HL-60 (cell line): ENCODE measurements around the gene SP3.

Experiments
- DNase-seq, 2 experiments: peaks; one replicate each; pipeline ENCODE4 v3.0.0-alpha.2; 2010 to 2020; ENCODE audit warnings: low read depth in 1 of 2, low spot score in 1 of 2
- H3K27ac ChIP-seq: fragments of 250-450 bp; sonication (Bioruptor Pico); replicated peaks from 2 replicates; pipeline ENCODE4 v1.5.1; 2020; ENCODE audit warnings: mild to moderate bottlenecking, moderate library complexity
- H3K27me3 ChIP-seq: fragments of 250-450 bp; sonication (Bioruptor Pico); 2 replicates; pipeline ENCODE4 v1.5.1; 2021; ENCODE audit warnings: mild to moderate bottlenecking, moderate library complexity; ENCODE audit not compliant: insufficient read depth, poor library complexity, severe bottlenecking
- H3K4me3 ChIP-seq: replicated peaks from 2 replicates; pipeline ENCODE4 v1.5.1; 2011; ENCODE audit warnings: mild to moderate bottlenecking, control low read depth, low read length; ENCODE audit not compliant: insufficient read depth
- GABPA ChIP-seq: IDR thresholded peaks from 2 replicates; pipeline ENCODE4 v1.6.1; 2012; ENCODE audit warnings: low read depth
- POLR2AphosphoS5 ChIP-seq: IDR thresholded peaks from 2 replicates; pipeline ENCODE4 v1.6.1; 2012; ENCODE audit warnings: low read depth
- SPI1 ChIP-seq: IDR thresholded peaks from 2 replicates; pipeline ENCODE4 v1.6.1; 2012; ENCODE audit warnings: low read depth, mild to moderate bottlenecking, borderline replicate concordance
- TF ChIP-seq, protein P1 (sequence below): IDR thresholded peaks from 2 replicates; pipeline ENCODE4 v1.6.1; 2012; ENCODE audit warnings: low read depth; ENCODE audit not compliant: insufficient replicate concordance
- TF ChIP-seq, protein P2 (sequence below): IDR thresholded peaks from one replicate; pipeline ENCODE4 v1.5.1; 2011; ENCODE audit warnings: low read length, control low read depth, inconsistent platforms; ENCODE audit not compliant: insufficient read depth

Gene SP3

DNA sequence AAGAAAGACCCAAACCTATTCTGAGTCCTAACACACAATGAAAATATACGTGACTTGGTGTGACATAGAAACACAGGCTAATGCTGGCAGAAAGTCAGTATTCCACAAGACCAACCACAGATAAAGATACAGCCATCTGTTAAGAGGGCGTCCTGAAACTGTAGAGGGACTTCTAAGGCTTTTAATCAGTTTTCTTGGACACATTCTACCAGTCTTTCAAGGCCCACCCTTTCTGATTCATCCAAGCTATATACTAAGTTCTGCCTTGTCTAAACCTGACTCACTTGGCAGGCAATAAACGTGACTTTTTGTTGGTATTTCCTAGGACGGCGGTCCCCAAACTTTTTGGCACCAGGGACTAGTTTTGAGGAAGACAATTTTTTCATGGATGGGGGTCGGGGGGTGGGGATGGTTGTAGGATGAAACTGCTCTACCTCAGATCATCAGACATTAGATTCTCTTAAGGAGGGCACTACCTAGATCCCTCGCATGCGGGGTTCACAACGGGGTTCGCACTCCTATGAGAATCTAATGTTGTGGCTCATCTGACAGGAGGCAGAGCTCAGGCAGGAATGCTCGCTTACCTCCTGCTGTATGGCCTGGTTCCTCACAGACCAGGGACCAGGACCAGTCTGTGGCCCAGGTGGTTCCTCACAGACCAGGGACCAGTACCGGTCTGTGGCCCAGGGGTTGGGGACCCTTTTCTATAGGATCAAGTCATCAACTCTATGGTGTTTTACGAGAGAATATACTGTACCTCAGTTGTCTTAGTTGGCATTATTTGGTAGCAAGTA is 61.4 kb downstream of the SP3 start:
- DNase-seq: no peak
- H3K4me3 ChIP-seq: no peak overlapping the region
- no peak overlapping the region for H3K27ac ChIP-seq
- TF ChIP-seq, protein P1, sequence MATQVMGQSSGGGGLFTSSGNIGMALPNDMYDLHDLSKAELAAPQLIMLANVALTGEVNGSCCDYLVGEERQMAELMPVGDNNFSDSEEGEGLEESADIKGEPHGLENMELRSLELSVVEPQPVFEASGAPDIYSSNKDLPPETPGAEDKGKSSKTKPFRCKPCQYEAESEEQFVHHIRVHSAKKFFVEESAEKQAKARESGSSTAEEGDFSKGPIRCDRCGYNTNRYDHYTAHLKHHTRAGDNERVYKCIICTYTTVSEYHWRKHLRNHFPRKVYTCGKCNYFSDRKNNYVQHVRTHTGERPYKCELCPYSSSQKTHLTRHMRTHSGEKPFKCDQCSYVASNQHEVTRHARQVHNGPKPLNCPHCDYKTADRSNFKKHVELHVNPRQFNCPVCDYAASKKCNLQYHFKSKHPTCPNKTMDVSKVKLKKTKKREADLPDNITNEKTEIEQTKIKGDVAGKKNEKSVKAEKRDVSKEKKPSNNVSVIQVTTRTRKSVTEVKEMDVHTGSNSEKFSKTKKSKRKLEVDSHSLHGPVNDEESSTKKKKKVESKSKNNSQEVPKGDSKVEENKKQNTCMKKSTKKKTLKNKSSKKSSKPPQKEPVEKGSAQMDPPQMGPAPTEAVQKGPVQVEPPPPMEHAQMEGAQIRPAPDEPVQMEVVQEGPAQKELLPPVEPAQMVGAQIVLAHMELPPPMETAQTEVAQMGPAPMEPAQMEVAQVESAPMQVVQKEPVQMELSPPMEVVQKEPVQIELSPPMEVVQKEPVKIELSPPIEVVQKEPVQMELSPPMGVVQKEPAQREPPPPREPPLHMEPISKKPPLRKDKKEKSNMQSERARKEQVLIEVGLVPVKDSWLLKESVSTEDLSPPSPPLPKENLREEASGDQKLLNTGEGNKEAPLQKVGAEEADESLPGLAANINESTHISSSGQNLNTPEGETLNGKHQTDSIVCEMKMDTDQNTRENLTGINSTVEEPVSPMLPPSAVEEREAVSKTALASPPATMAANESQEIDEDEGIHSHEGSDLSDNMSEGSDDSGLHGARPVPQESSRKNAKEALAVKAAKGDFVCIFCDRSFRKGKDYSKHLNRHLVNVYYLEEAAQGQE: no peak
- TF ChIP-seq, protein P2, sequence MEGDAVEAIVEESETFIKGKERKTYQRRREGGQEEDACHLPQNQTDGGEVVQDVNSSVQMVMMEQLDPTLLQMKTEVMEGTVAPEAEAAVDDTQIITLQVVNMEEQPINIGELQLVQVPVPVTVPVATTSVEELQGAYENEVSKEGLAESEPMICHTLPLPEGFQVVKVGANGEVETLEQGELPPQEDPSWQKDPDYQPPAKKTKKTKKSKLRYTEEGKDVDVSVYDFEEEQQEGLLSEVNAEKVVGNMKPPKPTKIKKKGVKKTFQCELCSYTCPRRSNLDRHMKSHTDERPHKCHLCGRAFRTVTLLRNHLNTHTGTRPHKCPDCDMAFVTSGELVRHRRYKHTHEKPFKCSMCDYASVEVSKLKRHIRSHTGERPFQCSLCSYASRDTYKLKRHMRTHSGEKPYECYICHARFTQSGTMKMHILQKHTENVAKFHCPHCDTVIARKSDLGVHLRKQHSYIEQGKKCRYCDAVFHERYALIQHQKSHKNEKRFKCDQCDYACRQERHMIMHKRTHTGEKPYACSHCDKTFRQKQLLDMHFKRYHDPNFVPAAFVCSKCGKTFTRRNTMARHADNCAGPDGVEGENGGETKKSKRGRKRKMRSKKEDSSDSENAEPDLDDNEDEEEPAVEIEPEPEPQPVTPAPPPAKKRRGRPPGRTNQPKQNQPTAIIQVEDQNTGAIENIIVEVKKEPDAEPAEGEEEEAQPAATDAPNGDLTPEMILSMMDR: no peak
- H3K27me3 ChIP-seq: no peaks in the 10 kb centered on the region

DNA sequence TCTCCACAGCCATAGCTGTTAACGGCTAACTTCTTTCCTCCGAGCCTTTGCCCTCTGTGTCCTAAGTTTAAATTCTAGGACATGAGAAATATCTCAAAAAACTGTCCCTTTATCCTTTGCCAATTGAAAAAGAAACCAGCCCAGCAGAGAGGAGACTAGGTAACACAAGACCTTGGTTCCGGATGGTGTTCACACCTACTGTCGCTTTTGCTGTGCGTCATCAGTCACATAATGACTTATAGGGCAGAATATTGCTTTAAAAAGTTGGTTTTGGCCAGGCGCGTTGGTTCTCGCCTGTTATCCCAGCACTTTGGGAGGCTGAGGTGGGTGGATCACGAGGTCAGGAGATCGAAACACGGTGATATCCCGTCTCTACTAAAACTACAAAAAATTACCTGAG is 66.2 kb downstream of the SP3 start:
- DNase-seq: no peak
- Histone ChIP-seq H3K27me3 (no peaks in the 10 kb centered on the region), H3K27ac (peak overlapping the region; percentile 64), H3K4me3 (no peak overlapping the region)
- TF ChIP-seq, protein P2: no peak
- TF ChIP-seq SPI1: no peak
- peak; percentile 7; the same call in 1 of the 2 replicates for TF ChIP-seq POLR2AphosphoS5
- TF ChIP-seq, protein P1: no peak

DNA sequence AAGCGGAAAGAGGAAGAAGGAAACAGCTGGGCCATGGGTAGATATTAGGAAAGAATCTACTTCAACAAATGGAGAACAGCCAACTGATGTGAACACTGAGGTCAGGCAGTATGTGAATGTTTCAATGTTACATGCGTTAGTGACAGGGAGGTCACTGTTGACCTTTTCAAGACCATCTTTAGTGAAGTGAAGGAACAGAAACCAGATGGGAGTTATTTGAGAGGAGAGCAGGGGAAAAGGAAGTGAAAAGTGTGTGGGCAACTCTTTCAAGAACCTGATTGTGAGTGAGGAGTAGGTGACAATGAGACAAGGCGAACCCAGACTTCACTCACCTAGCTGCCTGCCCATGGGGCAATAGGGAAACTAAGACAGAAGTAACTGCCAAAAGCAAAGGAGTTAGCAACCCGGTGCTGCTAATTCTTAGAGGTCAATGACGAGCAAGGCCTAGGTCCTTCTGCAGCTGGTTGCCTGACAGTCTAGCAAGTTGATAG is 67.0 kb downstream of the SP3 start:
- Histone ChIP-seq H3K27me3 (no peaks in the 10 kb centered on the region), H3K27ac (peak overlapping the region; percentile 64), H3K4me3 (no peak overlapping the region)
- TF ChIP-seq SPI1: peak; percentile 87
- peak; percentile 57; the same call in 1 of the 2 replicates for TF ChIP-seq POLR2AphosphoS5
- TF ChIP-seq, protein P2: no peak
- TF ChIP-seq, protein P1: no peak
- peak; percentile 25; the same call in 1 of the 2 replicates for TF ChIP-seq GABPA
- peak; percentile 72 to 77 for DNase-seq
